PC-3 (cell line): ENCODE data around the gene UBR4. TPM values are rescaled to one million over a fixed set of nuclear protein-coding genes. Genes with fewer than 3 reads are reported as not detected.

Experiments
- ATAC-seq: fragments of 200-7000 bp; cut with Tn5 transposase; 2 replicates; pipeline ENCODE4 v1.9.1; 2020; ENCODE audit warnings: mild to moderate bottlenecking, moderate library complexity
- BruUV-seq: library from RNA; stranded (reverse); fragments of 400-500 nt; replicated peaks from 2 replicates; lab custom pipeline; 2021; lab: Mats Ljungman, UMichigan
- CTCF ChIA-PET: fragments of 300-600 bp; sonication (Branson Sonifier 250); formaldehyde crosslinking; loops from one replicate; lab custom pipeline; 2022; ENCODE audit warnings: antibody characterized with exemption; lab: Charles Lee
- POLR2A ChIA-PET: fragments of 300-600 bp; sonication (Branson Sonifier 250); formaldehyde crosslinking; loops from one replicate; lab custom pipeline; 2022; ENCODE audit warnings: antibody characterized with exemption; ENCODE audit not compliant: unreplicated experiment; lab: Charles Lee
- DNase-seq: peaks from one replicate; pipeline ENCODE4 v3.0.0-alpha.2; 2015
- H2AFZ ChIP-seq: fragments of 300-600 bp; sonication (generic); 2 replicates; pipeline ENCODE4 v1.6.0; 2016; ENCODE audit warnings: antibody characterized with exemption, low read length
- H3F3A ChIP-seq: fragments of 300-600 bp; sonication (generic); one replicate; pipeline ENCODE4 v1.6.0; 2017; ENCODE audit warnings: antibody characterized with exemption, low read length, control low read depth, mild to moderate bottlenecking; ENCODE audit not compliant: unreplicated experiment
- H3K27ac ChIP-seq: fragments of 300-600 bp; sonication (generic); 2 replicates; pipeline ENCODE4 v1.5.1; 2016; ENCODE audit warnings: mild to moderate bottlenecking, low read length
- H3K27me3 ChIP-seq: fragments of 300-600 bp; sonication (generic); 2 replicates; pipeline ENCODE4 v1.6.1; 2016; ENCODE audit warnings: low read length, mixed read lengths
- H3K36me3 ChIP-seq: fragments of 300-600 bp; sonication (generic); 2 replicates; pipeline ENCODE4 v1.6.1; 2016; ENCODE audit warnings: low read depth, mixed run types, low read length, mixed read lengths
- H3K4me1 ChIP-seq: fragments of 300-600 bp; sonication (generic); 2 replicates; pipeline ENCODE4 v1.5.1; 2016; ENCODE audit warnings: low read length; ENCODE audit not compliant: insufficient read depth
- H3K4me2 ChIP-seq: fragments of 300-600 bp; sonication (generic); 2 replicates; pipeline ENCODE4 v1.6.0; 2016; ENCODE audit warnings: low read length
- H3K4me3 ChIP-seq: fragments of 300-600 bp; sonication (generic); 2 replicates; pipeline ENCODE4 v1.5.1; 2016; ENCODE audit warnings: mild to moderate bottlenecking, low read length, mixed read lengths
- H3K79me2 ChIP-seq: fragments of 300-600 bp; sonication (generic); 2 replicates; pipeline ENCODE4 v1.6.1; 2017; ENCODE audit warnings: low read length, mixed read lengths
- H3K9ac ChIP-seq: fragments of 300-600 bp; sonication (generic); 2 replicates; pipeline ENCODE4 v1.6.0; 2016; ENCODE audit warnings: mild to moderate bottlenecking, low read length
- H3K9me2 ChIP-seq: fragments of 300-600 bp; sonication (generic); replicated peaks from 2 replicates; pipeline ENCODE4 v1.6.1; 2016; ENCODE audit warnings: mixed run types, low read length, mixed read lengths
- H3K9me3 ChIP-seq: fragments of 300-600 bp; sonication (generic); 2 replicates; pipeline ENCODE4 v1.6.1; 2016; ENCODE audit warnings: low read length, mixed read lengths
- H4K20me1 ChIP-seq: fragments of 300-600 bp; sonication (generic); 2 replicates; pipeline ENCODE4 v1.6.1; 2016; ENCODE audit warnings: low read length, mixed read lengths
- EZH2 ChIP-seq: fragments of 300-600 bp; sonication (generic); IDR thresholded peaks from one replicate; pipeline ENCODE4 v1.6.1; 2017; ENCODE audit warnings: antibody characterized with exemption, mild to moderate bottlenecking, low read length; ENCODE audit not compliant: unreplicated experiment
- EZH2phosphoT487 ChIP-seq: fragments of 300-600 bp; sonication (generic); IDR thresholded peaks from 2 replicates; pipeline ENCODE4 v1.6.1; 2018; ENCODE audit warnings: mild to moderate bottlenecking, antibody characterized with exemption, low read length, borderline replicate concordance
- intact Hi-C: fragments of 100-400 bp; cut with micrococcal nuclease; formaldehyde crosslinking; loops from 2 replicates; pipeline ENCODE4 v1.9.0; 2023
- total RNA-seq: library from RNA; depleted of rRNA; stranded (reverse); fragments of >200 nt; gene quantifications from 2 replicates; pipeline ENCODE4 v1.2.3, GENCODE V29; 2014
- TF ChIP-seq, protein P1 (sequence below): fragments of 300-600 bp; sonication (generic); conservative IDR thresholded peaks from 2 replicates; pipeline ENCODE4 v1.5.1; 2017; ENCODE audit warnings: antibody characterized with exemption, low read depth, mild to moderate bottlenecking, low read length

Gene UBR4
- total RNA-seq, 1 experiment from 2014 or later = 141 TPM

DNA sequence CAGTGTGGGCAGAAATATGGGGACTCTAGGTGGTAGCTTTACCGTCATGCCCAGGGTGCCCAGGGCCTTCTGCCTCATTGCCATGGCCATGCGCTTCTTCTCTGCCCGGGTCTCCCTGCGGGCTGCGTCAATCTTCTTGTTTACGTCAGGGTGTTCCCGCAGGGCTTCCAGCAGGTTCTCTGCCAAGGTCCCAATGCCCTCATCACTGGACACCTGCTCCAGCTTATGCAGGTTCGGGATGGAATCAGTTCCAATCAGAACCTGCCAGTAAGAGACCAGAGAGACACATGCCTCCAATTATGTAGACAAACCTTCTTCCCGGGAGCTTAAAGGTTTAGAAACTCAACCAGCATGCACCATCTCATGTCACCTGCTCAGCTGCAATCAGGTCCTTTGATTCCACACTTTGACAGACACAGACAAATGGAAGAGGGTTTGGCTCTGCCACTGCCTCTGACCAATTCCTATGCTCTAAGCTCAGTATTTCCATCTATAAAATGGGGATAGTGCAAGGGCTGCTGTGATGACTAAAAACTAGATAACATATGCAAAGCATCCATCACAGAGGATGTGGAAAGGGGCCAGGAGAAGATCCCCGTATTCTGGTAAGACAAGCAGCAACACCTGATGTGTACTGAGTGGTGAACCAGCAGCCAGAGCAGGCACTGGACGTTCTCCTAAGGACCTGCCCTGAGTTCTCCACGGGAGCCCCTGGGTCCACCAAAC, 121.2 kb downstream of the UBR4 start:
- Histone ChIP-seq H3K4me3 (no peak overlapping the region), H3F3A (no peaks in the 10 kb centered on the region), H3K9ac (no peak overlapping the region), H2AFZ (no peak overlapping the region), H3K36me3 (peaks cover 61% of the 10 kb centered on the region), H3K4me2 (no peak overlapping the region), H3K79me2 (no peaks in the 10 kb centered on the region), H4K20me1 (no peaks in the 10 kb centered on the region), H3K27me3 (no peaks in the 10 kb centered on the region), H3K9me3 (no peaks in the 10 kb centered on the region), H3K4me1 (no peaks in the 10 kb centered on the region; the same call in 1 of the 2 replicates), H3K27ac (no peak overlapping the region), H3K9me2 (no peaks in the 10 kb centered on the region)
- ChIA-PET CTCF (interaction anchor here (1.0 kb wide), 1 partner anchor 116 kb away, joined by 3 read pairs; no protein-coding TSS in a partner anchor), POLR2A (no interaction called here)
- DNase-seq = no peak
- intact Hi-C loops = no loop called here
- no peak for TF ChIP-seq EZH2
- TF ChIP-seq, protein P1, sequence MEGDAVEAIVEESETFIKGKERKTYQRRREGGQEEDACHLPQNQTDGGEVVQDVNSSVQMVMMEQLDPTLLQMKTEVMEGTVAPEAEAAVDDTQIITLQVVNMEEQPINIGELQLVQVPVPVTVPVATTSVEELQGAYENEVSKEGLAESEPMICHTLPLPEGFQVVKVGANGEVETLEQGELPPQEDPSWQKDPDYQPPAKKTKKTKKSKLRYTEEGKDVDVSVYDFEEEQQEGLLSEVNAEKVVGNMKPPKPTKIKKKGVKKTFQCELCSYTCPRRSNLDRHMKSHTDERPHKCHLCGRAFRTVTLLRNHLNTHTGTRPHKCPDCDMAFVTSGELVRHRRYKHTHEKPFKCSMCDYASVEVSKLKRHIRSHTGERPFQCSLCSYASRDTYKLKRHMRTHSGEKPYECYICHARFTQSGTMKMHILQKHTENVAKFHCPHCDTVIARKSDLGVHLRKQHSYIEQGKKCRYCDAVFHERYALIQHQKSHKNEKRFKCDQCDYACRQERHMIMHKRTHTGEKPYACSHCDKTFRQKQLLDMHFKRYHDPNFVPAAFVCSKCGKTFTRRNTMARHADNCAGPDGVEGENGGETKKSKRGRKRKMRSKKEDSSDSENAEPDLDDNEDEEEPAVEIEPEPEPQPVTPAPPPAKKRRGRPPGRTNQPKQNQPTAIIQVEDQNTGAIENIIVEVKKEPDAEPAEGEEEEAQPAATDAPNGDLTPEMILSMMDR = no peak
- TF ChIP-seq EZH2phosphoT487 = no peak
- BruUV-seq = no TSS peak
- no peak for ATAC-seq

DNA sequence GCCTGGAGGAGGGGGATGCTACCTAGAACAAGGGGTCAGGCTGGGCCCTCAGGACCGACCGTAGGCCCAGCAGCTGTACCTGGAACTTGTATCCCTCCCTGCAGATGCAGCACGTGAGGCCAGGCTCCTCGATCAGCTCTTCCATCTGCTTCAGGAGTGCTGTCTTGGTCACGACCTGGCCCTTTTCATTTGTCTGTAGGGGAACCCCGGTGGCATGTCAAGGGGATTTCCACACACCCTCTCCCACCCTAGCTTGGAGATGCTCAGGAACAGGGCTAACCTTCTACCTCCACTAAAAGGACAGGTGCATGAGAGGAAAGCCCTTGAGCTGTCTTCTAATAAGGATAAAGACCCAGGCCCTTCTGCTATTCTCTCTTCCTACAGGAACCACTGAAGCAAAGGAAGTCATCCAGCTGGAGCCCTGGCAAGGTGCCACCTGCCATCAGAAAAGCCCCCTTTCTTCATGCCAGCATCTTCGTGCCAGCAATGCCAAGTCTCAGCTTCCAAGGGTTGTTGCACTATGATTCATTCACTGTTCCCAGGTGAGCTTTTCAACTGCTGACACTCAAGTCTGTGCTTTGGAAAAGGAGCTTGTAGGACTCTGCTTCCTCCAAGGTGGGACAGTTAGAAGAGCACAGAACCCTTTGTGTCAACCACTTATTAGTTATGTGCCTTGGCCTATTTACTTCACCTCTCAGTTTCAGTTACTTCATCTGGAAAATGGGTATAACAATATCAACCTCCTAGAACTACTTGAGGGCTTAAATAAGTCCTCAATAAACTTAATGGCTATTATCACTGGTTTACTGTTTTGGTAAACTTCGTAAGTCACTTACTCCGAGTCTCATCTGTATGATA, 122.1 kb downstream of the UBR4 start:
- Histone ChIP-seq H3K9me2 (no peaks in the 10 kb centered on the region), H3K4me3 (no peak overlapping the region), H3F3A (no peaks in the 10 kb centered on the region), H3K9me3 (no peaks in the 10 kb centered on the region), H3K27ac (no peak overlapping the region), H3K4me1 (no peaks in the 10 kb centered on the region; the same call in 1 of the 2 replicates), H2AFZ (no peak overlapping the region), H3K4me2 (no peak overlapping the region), H3K27me3 (no peaks in the 10 kb centered on the region), H3K9ac (no peak overlapping the region), H3K79me2 (no peaks in the 10 kb centered on the region), H3K36me3 (peaks cover 61% of the 10 kb centered on the region), H4K20me1 (no peaks in the 10 kb centered on the region)
- intact Hi-C loops = loop anchor here (2.0 kb wide), 1 partner anchor 77 kb away; no protein-coding TSS in a partner anchor
- POLR2A ChIA-PET = no interaction called here
- ATAC-seq (peak; percentile 9; the same call in 1 of the 2 replicates), DNase-seq (no peak)
- CTCF ChIA-PET = interaction anchor here (1.0 kb wide), 1 partner anchor 115 kb away, joined by 3 read pairs; no protein-coding TSS in a partner anchor
- no TSS peak for BruUV-seq
- TF ChIP-seq, protein P1 = no peak
- TF ChIP-seq EZH2phosphoT487 (no peak), EZH2 (no peak)
